22Rv1 (cell line): Measurements from ENCODE around the gene AP1S3.

ENCODE experiments used
- CTCF ChIP-seq: fragments of 450-650 bp; IDR thresholded peaks from 2 replicates; pipeline ENCODE4 v1.5.1; 2017; ENCODE audit warnings: mild to moderate bottlenecking
- ZFX ChIP-seq: fragments of 450-650 bp; IDR thresholded peaks from 2 replicates; pipeline ENCODE4 v1.6.1; 2017; ENCODE audit warnings: antibody characterized with exemption, borderline replicate concordance

GRCh38 chr2:223727562-223727961 lies 109.8 kb downstream of the AP1S3 start:
- TF ChIP-seq CTCF (peak; percentile 84), ZFX (no peak)
